Trophoblast cell (in vitro differentiated cells and primary cell): ENCODE data around the gene ZC3H11A. TPM values are rescaled to one million over a fixed set of nuclear protein-coding genes. Genes with fewer than 3 reads are reported as not detected.
"Not testable (repeated sequence)": the region's sequence is repeated elsewhere in the genome, so short reads cannot be mapped to it uniquely, and the experiment has no call there.

Source experiments
- DNase-seq, 2 donors: peaks; one replicate each; pipeline ENCODE4 v3.0.0-alpha.2; 2016
- H2AFZ ChIP-seq: 2 replicates; pipeline ENCODE4 v1.6.1; 2013; ENCODE audit warnings: low read length, moderate library complexity, mild to moderate bottlenecking; ENCODE audit not compliant: insufficient read depth, poor library complexity
- H2AK5ac ChIP-seq: 2 replicates; pipeline ENCODE4 v1.6.1; 2013; ENCODE audit warnings: mild to moderate bottlenecking, low read length
- H2BK120ac ChIP-seq: 2 replicates; pipeline ENCODE4 v1.6.1; 2013; ENCODE audit warnings: low read length, mild to moderate bottlenecking, moderate library complexity; ENCODE audit not compliant: insufficient read depth, poor library complexity
- H2BK12ac ChIP-seq: 2 replicates; pipeline ENCODE4 v1.6.1; 2013; ENCODE audit warnings: mild to moderate bottlenecking, low read length, moderate library complexity
- H2BK5ac ChIP-seq: 2 replicates; pipeline ENCODE4 v1.6.1; 2013; ENCODE audit warnings: low read length, low read depth, moderate library complexity, mild to moderate bottlenecking; ENCODE audit not compliant: poor library complexity
- H3K14ac ChIP-seq: 2 replicates; pipeline ENCODE4 v1.6.1; 2013; ENCODE audit warnings: mild to moderate bottlenecking, low read length
- H3K18ac ChIP-seq: 2 replicates; pipeline ENCODE4 v1.6.1; 2013; ENCODE audit warnings: mild to moderate bottlenecking, low read length
- H3K23ac ChIP-seq: 2 replicates; pipeline ENCODE4 v1.6.1; 2013; ENCODE audit warnings: low read length
- H3K27ac ChIP-seq: 2 replicates; pipeline ENCODE4 v1.5.1; 2013; ENCODE audit warnings: low read depth, mild to moderate bottlenecking, inconsistent platforms, low read length, moderate library complexity
- H3K27me3 ChIP-seq: 2 replicates; pipeline ENCODE4 v1.6.1; 2013; ENCODE audit warnings: inconsistent platforms, mild to moderate bottlenecking, low read length, moderate library complexity; ENCODE audit not compliant: insufficient read depth
- H3K36me3 ChIP-seq, 2 experiments: 1 replicate in 1 of 2; 2 replicates in 1 of 2; pipeline ENCODE4 v1.6.1; 2013; ENCODE audit warnings: low read length in 2 of 2, mild to moderate bottlenecking in 2 of 2, moderate library complexity in 1 of 2; ENCODE audit not compliant: insufficient read depth in 2 of 2, control insufficient read depth in 1 of 2
- H3K4ac ChIP-seq: 2 replicates; pipeline ENCODE4 v1.6.1; 2013; ENCODE audit warnings: low read depth, mild to moderate bottlenecking, low read length, moderate library complexity
- H3K4me1 ChIP-seq, 2 experiments: 1 replicate in 1 of 2; 2 replicates in 1 of 2; pipeline ENCODE4 v1.6.1; 2013; ENCODE audit warnings: low read length in 2 of 2, mild to moderate bottlenecking in 2 of 2, moderate library complexity in 1 of 2; ENCODE audit not compliant: insufficient read depth in 2 of 2, control insufficient read depth in 1 of 2
- H3K4me2 ChIP-seq: 2 replicates; pipeline ENCODE4 v1.6.1; 2013; ENCODE audit warnings: inconsistent platforms, mild to moderate bottlenecking, low read length, moderate library complexity
- H3K4me3 ChIP-seq: 2 replicates; pipeline ENCODE4 v1.5.1; 2013; ENCODE audit warnings: mild to moderate bottlenecking, low read depth, low read length, inconsistent platforms
- H3K79me1 ChIP-seq: one replicate; pipeline ENCODE4 v1.6.1; 2013; ENCODE audit warnings: low read length
- H3K79me2 ChIP-seq: 2 replicates; pipeline ENCODE4 v1.6.1; 2013; ENCODE audit warnings: low read length, mild to moderate bottlenecking; ENCODE audit not compliant: control insufficient read depth, insufficient read depth, poor library complexity
- H3K9ac ChIP-seq: 2 replicates; pipeline ENCODE4 v1.6.1; 2013; ENCODE audit warnings: mild to moderate bottlenecking, low read length
- H3K9me3 ChIP-seq: 2 replicates; pipeline ENCODE4 v1.6.1; 2013; ENCODE audit warnings: low read depth, mild to moderate bottlenecking, control low read depth, inconsistent platforms, low read length; ENCODE audit not compliant: insufficient read depth
- H4K12ac ChIP-seq: 2 replicates; pipeline ENCODE4 v1.6.1; 2013; ENCODE audit warnings: low read depth, mild to moderate bottlenecking, low read length, moderate library complexity
- H4K8ac ChIP-seq: 2 replicates; pipeline ENCODE4 v1.6.1; 2013; ENCODE audit warnings: low read depth, mild to moderate bottlenecking, low read length, moderate library complexity
- H4K91ac ChIP-seq: one replicate; pipeline ENCODE4 v1.6.1; 2013; ENCODE audit warnings: low read depth, mild to moderate bottlenecking, low read length, moderate library complexity
- WGBS: extraction: QIAGEN DNeasy Blood & Tissue Kit; methylation state at CpG from one replicate; pipeline ENCODE4 v1.1.7; 2013; ENCODE audit warnings: missing lambda C conversion rate; ENCODE audit not compliant: insufficient read length, insufficient coverage; ENCODE audit errors: extremely low coverage; 5-methylcytosine and 5-hydroxymethylcytosine counted together
- polyA plus RNA-seq: library from polyadenylated mRNA; stranded (reverse); fragments of 200-250 nt; gene quantifications from 2 replicates; pipeline ENCODE4 v1.2.3, GENCODE V29; 2013

Gene ZC3H11A
- 109 and 113 TPM in 2 replicates for polyA plus RNA-seq

- Histone ChIP-seq H3K18ac (peak within 1 kb of the TSS; percentile 38), H3K27ac (peak within 1 kb of the TSS; percentile 99), H3K4me1 (peaks cover 0 to 5% of the 10 kb centered on the region in 2 experiments), H3K4me3 (peak within 1 kb of the TSS; percentile 81), H3K79me2 (peaks cover 17% of the 10 kb centered on the region), H4K91ac (peak within 1 kb of the TSS; percentile 94), H3K9ac (peak within 1 kb of the TSS; percentile 91), H3K27me3 (no peaks in the 10 kb centered on the region), H2BK12ac (peak within 1 kb of the TSS; percentile 71), H3K9me3 (no peaks in the 10 kb centered on the region), H3K4ac (peak within 1 kb of the TSS; percentile 92), H4K12ac (peak within 1 kb of the TSS; percentile 77), H3K23ac (no peak within 1 kb of the TSS), H3K14ac (peak within 1 kb of the TSS; percentile 60), H3K4me2 (peak within 1 kb of the TSS; percentile 65), H3K79me1 (peaks cover 15% of the 10 kb centered on the region), H2BK5ac (peak within 1 kb of the TSS; percentile 86), H2AK5ac (no peak within 1 kb of the TSS), H3K36me3 (peaks cover 2 to 9% of the 10 kb centered on the region in 2 experiments), H2AFZ (peak within 1 kb of the TSS; percentile 45), H4K8ac (peak within 1 kb of the TSS; percentile 92), H2BK120ac (peak within 1 kb of the TSS; percentile 80)
- WGBS: no CpG with 5 or more reads among the region's 59 CpGs
- peak; percentile 100 for DNase-seq
Measured at GRCh38 chr1:203795441-203796235, at the start of gene ZC3H11A, which contains the start of gene ZBED6. Gene ZC3H11A, plus strand, starts transcription at chr1:203795623. Its CDS starts 21,448 bp downstream, at chr1:203817071. Gene ZBED6, plus strand, starts transcription at chr1:203795623. Its CDS starts 1,900 bp downstream, at chr1:203797523.

GRCh38 chr1:203746281-203746680 lies 49.1 kb upstream of the ZC3H11A start:
- no peaks in the 10 kb centered on the region for H3K4me1 ChIP-seq

GRCh38 chr1:203751051-203751450 lies 44.4 kb upstream of the ZC3H11A start:
- H2AFZ ChIP-seq: no peak overlapping the region
- H2AK5ac ChIP-seq: no peak overlapping the region
- no peak overlapping the region for H4K91ac ChIP-seq
- H3K36me3 ChIP-seq: no peaks in the 10 kb centered on the region
- no peak overlapping the region for H3K23ac ChIP-seq
- H2BK12ac ChIP-seq: no peak overlapping the region
- H3K4me2 ChIP-seq: no peak overlapping the region
- H2BK5ac ChIP-seq: no peak overlapping the region
- H4K8ac ChIP-seq: no peak overlapping the region
- H3K9me3 ChIP-seq: no peaks in the 10 kb centered on the region
- peak; percentile 54 to 83 for DNase-seq
- no peak overlapping the region for H2BK120ac ChIP-seq
- H3K79me2 ChIP-seq: no peaks in the 10 kb centered on the region
- no CpG with 5 or more reads among the region's 3 CpGs for WGBS
- no peak overlapping the region for H4K12ac ChIP-seq
- no peak overlapping the region for H3K4me3 ChIP-seq
- H3K27me3 ChIP-seq: no peaks in the 10 kb centered on the region
- no peak overlapping the region for H3K4ac ChIP-seq
- H3K14ac ChIP-seq: no peak overlapping the region
- no peak overlapping the region for H3K27ac ChIP-seq
- peaks cover 6% of the 10 kb centered on the region for H3K79me1 ChIP-seq
- H3K9ac ChIP-seq: no peak overlapping the region
- H3K4me1 ChIP-seq: peaks cover 6 to 7% of the 10 kb centered on the region in 2 experiments
- no peak overlapping the region for H3K18ac ChIP-seq

More at GRCh38 chr1:203746281-203746680, 49.1 kb upstream of the ZC3H11A start:
- no peak overlapping the region for H3K23ac ChIP-seq
- H2AFZ ChIP-seq: no peak overlapping the region
- no peaks in the 10 kb centered on the region for H3K79me2 ChIP-seq
- no peak overlapping the region for H4K91ac ChIP-seq
- no peak overlapping the region for H3K4me3 ChIP-seq
- no peaks in the 10 kb centered on the region for H3K27me3 ChIP-seq
- no peak overlapping the region for H3K27ac ChIP-seq
- H3K4ac ChIP-seq: no peak overlapping the region
- H2BK120ac ChIP-seq: no peak overlapping the region
- H2AK5ac ChIP-seq: no peak overlapping the region
- H3K9ac ChIP-seq: no peak overlapping the region
- no peak overlapping the region for H3K14ac ChIP-seq
- H2BK12ac ChIP-seq: no peak overlapping the region
- H3K9me3 ChIP-seq: no peaks in the 10 kb centered on the region
- H3K36me3 ChIP-seq: peaks cover 6 to 16% of the 10 kb centered on the region in 2 experiments
- H4K8ac ChIP-seq: no peak overlapping the region
- H2BK5ac ChIP-seq: no peak overlapping the region
- no CpG with 5 or more reads among the region's 6 CpGs for WGBS
- H3K79me1 ChIP-seq: no peaks in the 10 kb centered on the region
- H3K4me2 ChIP-seq: no peak overlapping the region
- no peak for DNase-seq
- H3K18ac ChIP-seq: no peak overlapping the region
- H4K12ac ChIP-seq: no peak overlapping the region

GRCh38 chr1:203751618-203752361 lies 43.6 kb upstream of the ZC3H11A start:
- H4K8ac ChIP-seq, H3K23ac ChIP-seq, H3K14ac ChIP-seq, H3K4me1 ChIP-seq, H4K12ac ChIP-seq, H3K9me3 ChIP-seq, DNase-seq, H2BK5ac ChIP-seq, H3K4me2 ChIP-seq, H2AFZ ChIP-seq, H3K4me3 ChIP-seq, H2AK5ac ChIP-seq, H3K36me3 ChIP-seq, H2BK12ac ChIP-seq, H3K27me3 ChIP-seq, H3K4ac ChIP-seq, H3K79me1 ChIP-seq, H2BK120ac ChIP-seq, H3K27ac ChIP-seq, H3K9ac ChIP-seq, H4K91ac ChIP-seq, H3K79me2 ChIP-seq, H3K18ac ChIP-seq: not testable (repeated sequence)
- no CpG with 5 or more reads among the region's 5 CpGs for WGBS
